GM12891 (cell line): ENCODE measurements around the gene LRRN1.

Experiments
- PAX5 ChIP-seq: IDR thresholded peaks from 2 replicates; pipeline ENCODE4 v1.6.1; 2011; ENCODE audit warnings: low read length, moderate library complexity, mild to moderate bottlenecking; ENCODE audit not compliant: insufficient read depth, severe bottlenecking
- POLR2A ChIP-seq: IDR thresholded peaks from 2 replicates; pipeline ENCODE4 v1.6.1; 2011; ENCODE audit warnings: low read depth, low read length, control low read depth
- POLR2AphosphoS5 ChIP-seq: IDR thresholded peaks from 2 replicates; pipeline ENCODE4 v1.6.1; 2011; ENCODE audit warnings: low read depth, low read length, control low read depth
- POU2F2 ChIP-seq: IDR thresholded peaks from 2 replicates; pipeline ENCODE4 v1.6.1; 2011; ENCODE audit warnings: low read depth, mild to moderate bottlenecking, control low read depth, low read length, moderate library complexity
- SPI1 ChIP-seq: IDR thresholded peaks from 2 replicates; pipeline ENCODE4 v1.6.1; 2011; ENCODE audit warnings: low read depth, low read length, control low read depth
- TAF1 ChIP-seq: IDR thresholded peaks from 2 replicates; pipeline ENCODE4 v1.6.1; 2011; ENCODE audit warnings: low read depth, low read length, control low read depth

DNA sequence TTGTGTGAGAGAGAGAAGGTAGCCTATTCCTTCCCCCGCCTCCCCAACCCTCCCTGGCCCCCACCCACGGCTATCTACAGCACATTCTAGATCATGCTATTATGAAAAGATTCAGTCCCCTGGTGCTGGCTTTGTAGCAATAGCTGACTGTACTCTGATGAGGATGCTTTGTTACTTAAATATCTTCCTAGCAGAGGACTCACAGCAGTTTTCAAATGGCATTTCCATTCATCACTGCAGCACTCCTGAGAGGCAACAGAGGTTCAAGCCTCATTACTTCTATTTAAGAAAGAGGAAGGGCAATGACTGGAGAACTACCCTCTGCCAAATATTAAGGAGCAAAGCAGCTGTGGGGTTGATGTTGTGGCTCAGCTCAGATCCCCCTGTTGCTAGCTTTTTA is 61.0 kb downstream of the LRRN1 start:
- TF ChIP-seq POLR2A (no peak), SPI1 (no peak), POLR2AphosphoS5 (no peak), TAF1 (no peak), POU2F2 (no peak), PAX5 (no peak)
